Stimulated activated CD4-positive, alpha-beta T cell treated with anti-CD3 and anti-CD28 coated beads, Interleukin-15, amount 100 ng/mL, for 1 hour (primary cell): ENCODE data around the gene ANKRD24.
"Not testable (repeated sequence)": the region's sequence is repeated elsewhere in the genome, so short reads cannot be mapped to it uniquely, and the experiment has no call there.

ENCODE experiments used
- DNase-seq, 2 donors: peaks; one replicate each; pipeline ENCODE4 v3.0.0-alpha.2; 2020; ENCODE audit warnings: low read depth in 1 of 2, low spot score in 1 of 2

The ANKRD24 gene

GRCh38 chr19:4173479-4174212 is 8.8 kb upstream of the ANKRD24 start:
- DNase-seq, result no peak

- no peak for DNase-seq
Measured at GRCh38 chr19:4174213-4174894, 8.1 kb upstream of the ANKRD24 start.

GRCh38 chr19:4174895-4175668 is 7.4 kb upstream of the ANKRD24 start:
- DNase-seq, result no peak

- DNase-seq, result no peak
Measured at GRCh38 chr19:4175669-4175931, 6.9 kb upstream of the ANKRD24 start.

GRCh38 chr19:4177146-4177545 is 5.3 kb upstream of the ANKRD24 start:
- no peak for DNase-seq

- DNase-seq, result no peak
Measured at GRCh38 chr19:4178990-4179389, 3.5 kb upstream of the ANKRD24 start.

- DNase-seq, result no peak
Measured at GRCh38 chr19:4181053-4181508, 1.4 kb upstream of the ANKRD24 start.

GRCh38 chr19:4183967-4184717 is 1.7 kb downstream of the ANKRD24 start:
- DNase-seq, result no peak

- no peak for DNase-seq
Measured at GRCh38 chr19:4184718-4185352, 2.3 kb downstream of the ANKRD24 start.

- no peak for DNase-seq
Measured at GRCh38 chr19:4185413-4186086, 3.1 kb downstream of the ANKRD24 start.

- peak; percentile 42 to 54 for DNase-seq
Measured at GRCh38 chr19:4186087-4186993, 3.9 kb downstream of the ANKRD24 start.

- DNase-seq, result no peak
Measured at GRCh38 chr19:4187313-4188122, 5.0 kb downstream of the ANKRD24 start.

- no peak for DNase-seq
Measured at GRCh38 chr19:4189641-4190040, 7.2 kb downstream of the ANKRD24 start.

GRCh38 chr19:4192537-4192936 is 10.0 kb downstream of the ANKRD24 start:
- not testable (repeated sequence) for DNase-seq

GRCh38 chr19:4194353-4194752 is 11.9 kb downstream of the ANKRD24 start:
- DNase-seq, result no peak

- no peak for DNase-seq
Measured at GRCh38 chr19:4196009-4196408, 13.5 kb downstream of the ANKRD24 start.

- DNase-seq, result no peak
Measured at GRCh38 chr19:4196587-4197148, 14.2 kb downstream of the ANKRD24 start.

GRCh38 chr19:4197228-4197624 is 14.7 kb downstream of the ANKRD24 start:
- DNase-seq, result no peak
